Liver (tissue), 3 donors: Measurements from ENCODE around the gene SH3PXD2A.

Source experiments
- FOXA1 ChIP-seq: IDR thresholded peaks from 2 replicates; pipeline ENCODE4 v1.6.1; 2016; ENCODE audit warnings: antibody characterized with exemption
- JUND ChIP-seq, 2 donors: IDR thresholded peaks; 2 replicates each; pipeline ENCODE4 v1.6.1; 2016; ENCODE audit warnings: antibody characterized with exemption in 2 of 2
- NR2F2 ChIP-seq: IDR thresholded peaks from 2 replicates; pipeline ENCODE4 v1.6.1; 2016; ENCODE audit warnings: antibody characterized with exemption
- RAD21 ChIP-seq, 2 donors: IDR thresholded peaks; 2 replicates each; pipeline ENCODE4 v1.6.1; 2016; ENCODE audit warnings: antibody characterized with exemption in 2 of 2, mild to moderate bottlenecking in 2 of 2
- TAF1 ChIP-seq: conservative IDR thresholded peaks from 2 replicates; pipeline ENCODE4 v1.6.1; 2016; ENCODE audit warnings: antibody characterized with exemption, mild to moderate bottlenecking
- TF ChIP-seq, protein P1 (sequence below): fragments of 150-350 bp; IDR thresholded peaks from 2 replicates; pipeline ENCODE4 v1.5.1; 2017; ENCODE audit warnings: improper control_type of control experiment, low read depth, low read length; ENCODE audit not compliant: missing input control
- TF ChIP-seq, protein P2 (sequence below): IDR thresholded peaks from 2 replicates; pipeline ENCODE4 v1.6.1; 2016; ENCODE audit warnings: antibody characterized with exemption
- TF ChIP-seq, protein P3 (sequence below): IDR thresholded peaks from 2 replicates; pipeline ENCODE4 v1.6.1; 2016; ENCODE audit warnings: antibody characterized with exemption, mild to moderate bottlenecking
- TF ChIP-seq, protein P4 (sequence below): IDR thresholded peaks from 2 replicates; pipeline ENCODE4 v1.6.1; 2016; ENCODE audit warnings: antibody characterized with exemption
- donor health status: healthy.
- donor health status: healthy.

DNA sequence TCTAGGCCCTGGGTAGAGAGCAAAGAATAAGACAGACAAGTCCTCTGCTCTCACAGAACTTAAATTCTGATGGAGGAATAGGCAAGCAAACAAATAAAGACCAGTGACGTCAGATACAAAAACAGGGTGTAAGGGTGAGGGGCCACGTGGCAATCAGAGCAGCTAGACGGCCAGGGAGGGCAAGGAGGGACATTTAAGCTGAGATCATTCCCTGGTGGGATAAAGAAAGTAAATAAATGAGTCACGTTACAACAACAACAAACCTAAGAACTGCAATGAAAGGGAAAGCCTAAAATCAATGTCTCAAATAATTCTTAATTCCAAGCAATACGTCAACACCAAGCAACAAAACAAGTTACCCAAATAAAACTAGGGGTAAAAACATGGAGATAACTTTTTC is 40.8 kb upstream of the SH3PXD2A start:
- TF ChIP-seq, protein P1, sequence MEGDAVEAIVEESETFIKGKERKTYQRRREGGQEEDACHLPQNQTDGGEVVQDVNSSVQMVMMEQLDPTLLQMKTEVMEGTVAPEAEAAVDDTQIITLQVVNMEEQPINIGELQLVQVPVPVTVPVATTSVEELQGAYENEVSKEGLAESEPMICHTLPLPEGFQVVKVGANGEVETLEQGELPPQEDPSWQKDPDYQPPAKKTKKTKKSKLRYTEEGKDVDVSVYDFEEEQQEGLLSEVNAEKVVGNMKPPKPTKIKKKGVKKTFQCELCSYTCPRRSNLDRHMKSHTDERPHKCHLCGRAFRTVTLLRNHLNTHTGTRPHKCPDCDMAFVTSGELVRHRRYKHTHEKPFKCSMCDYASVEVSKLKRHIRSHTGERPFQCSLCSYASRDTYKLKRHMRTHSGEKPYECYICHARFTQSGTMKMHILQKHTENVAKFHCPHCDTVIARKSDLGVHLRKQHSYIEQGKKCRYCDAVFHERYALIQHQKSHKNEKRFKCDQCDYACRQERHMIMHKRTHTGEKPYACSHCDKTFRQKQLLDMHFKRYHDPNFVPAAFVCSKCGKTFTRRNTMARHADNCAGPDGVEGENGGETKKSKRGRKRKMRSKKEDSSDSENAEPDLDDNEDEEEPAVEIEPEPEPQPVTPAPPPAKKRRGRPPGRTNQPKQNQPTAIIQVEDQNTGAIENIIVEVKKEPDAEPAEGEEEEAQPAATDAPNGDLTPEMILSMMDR: no peak
- TF ChIP-seq, protein P2, sequence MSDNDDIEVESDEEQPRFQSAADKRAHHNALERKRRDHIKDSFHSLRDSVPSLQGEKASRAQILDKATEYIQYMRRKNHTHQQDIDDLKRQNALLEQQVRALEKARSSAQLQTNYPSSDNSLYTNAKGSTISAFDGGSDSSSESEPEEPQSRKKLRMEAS: no peak
- no peak for TF ChIP-seq FOXA1
- no peak for TF ChIP-seq JUND (IDR thresholded peaks at IDR 0.05)
- no peak for TF ChIP-seq RAD21 (IDR thresholded peaks at IDR 0.05)
- TF ChIP-seq, protein P3, sequence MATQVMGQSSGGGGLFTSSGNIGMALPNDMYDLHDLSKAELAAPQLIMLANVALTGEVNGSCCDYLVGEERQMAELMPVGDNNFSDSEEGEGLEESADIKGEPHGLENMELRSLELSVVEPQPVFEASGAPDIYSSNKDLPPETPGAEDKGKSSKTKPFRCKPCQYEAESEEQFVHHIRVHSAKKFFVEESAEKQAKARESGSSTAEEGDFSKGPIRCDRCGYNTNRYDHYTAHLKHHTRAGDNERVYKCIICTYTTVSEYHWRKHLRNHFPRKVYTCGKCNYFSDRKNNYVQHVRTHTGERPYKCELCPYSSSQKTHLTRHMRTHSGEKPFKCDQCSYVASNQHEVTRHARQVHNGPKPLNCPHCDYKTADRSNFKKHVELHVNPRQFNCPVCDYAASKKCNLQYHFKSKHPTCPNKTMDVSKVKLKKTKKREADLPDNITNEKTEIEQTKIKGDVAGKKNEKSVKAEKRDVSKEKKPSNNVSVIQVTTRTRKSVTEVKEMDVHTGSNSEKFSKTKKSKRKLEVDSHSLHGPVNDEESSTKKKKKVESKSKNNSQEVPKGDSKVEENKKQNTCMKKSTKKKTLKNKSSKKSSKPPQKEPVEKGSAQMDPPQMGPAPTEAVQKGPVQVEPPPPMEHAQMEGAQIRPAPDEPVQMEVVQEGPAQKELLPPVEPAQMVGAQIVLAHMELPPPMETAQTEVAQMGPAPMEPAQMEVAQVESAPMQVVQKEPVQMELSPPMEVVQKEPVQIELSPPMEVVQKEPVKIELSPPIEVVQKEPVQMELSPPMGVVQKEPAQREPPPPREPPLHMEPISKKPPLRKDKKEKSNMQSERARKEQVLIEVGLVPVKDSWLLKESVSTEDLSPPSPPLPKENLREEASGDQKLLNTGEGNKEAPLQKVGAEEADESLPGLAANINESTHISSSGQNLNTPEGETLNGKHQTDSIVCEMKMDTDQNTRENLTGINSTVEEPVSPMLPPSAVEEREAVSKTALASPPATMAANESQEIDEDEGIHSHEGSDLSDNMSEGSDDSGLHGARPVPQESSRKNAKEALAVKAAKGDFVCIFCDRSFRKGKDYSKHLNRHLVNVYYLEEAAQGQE: no peak
- TF ChIP-seq TAF1: no peak
- no peak for TF ChIP-seq NR2F2
- TF ChIP-seq, protein P4, sequence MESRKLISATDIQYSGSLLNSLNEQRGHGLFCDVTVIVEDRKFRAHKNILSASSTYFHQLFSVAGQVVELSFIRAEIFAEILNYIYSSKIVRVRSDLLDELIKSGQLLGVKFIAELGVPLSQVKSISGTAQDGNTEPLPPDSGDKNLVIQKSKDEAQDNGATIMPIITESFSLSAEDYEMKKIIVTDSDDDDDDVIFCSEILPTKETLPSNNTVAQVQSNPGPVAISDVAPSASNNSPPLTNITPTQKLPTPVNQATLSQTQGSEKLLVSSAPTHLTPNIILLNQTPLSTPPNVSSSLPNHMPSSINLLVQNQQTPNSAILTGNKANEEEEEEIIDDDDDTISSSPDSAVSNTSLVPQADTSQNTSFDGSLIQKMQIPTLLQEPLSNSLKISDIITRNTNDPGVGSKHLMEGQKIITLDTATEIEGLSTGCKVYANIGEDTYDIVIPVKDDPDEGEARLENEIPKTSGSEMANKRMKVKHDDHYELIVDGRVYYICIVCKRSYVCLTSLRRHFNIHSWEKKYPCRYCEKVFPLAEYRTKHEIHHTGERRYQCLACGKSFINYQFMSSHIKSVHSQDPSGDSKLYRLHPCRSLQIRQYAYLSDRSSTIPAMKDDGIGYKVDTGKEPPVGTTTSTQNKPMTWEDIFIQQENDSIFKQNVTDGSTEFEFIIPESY: no peak
